Left ventricle myocardium superior (tissue), 1 donor: ENCODE data around the gene SLC7A14. TPM values are rescaled to one million over a fixed set of nuclear protein-coding genes. Genes with fewer than 3 reads are reported as not detected.
A peak's percentile ranks its signal among the peaks of the same experiment; 100 is the strongest.

Source experiments
- ATAC-seq: fragments of 200-7000 bp; cut with Tn5 transposase; one replicate; pipeline ENCODE4 v1.9.1; 2020; ENCODE audit warnings: mild to moderate bottlenecking, moderate library complexity
- DNase-seq: peaks from one replicate; pipeline ENCODE4 v3.0.0-alpha.2; 2020
- intact Hi-C: fragments of 100-400 bp; cut with micrococcal nuclease; formaldehyde crosslinking; loops from one replicate; pipeline ENCODE4 v1.11.0; 2022
- total RNA-seq: library from RNA; stranded (reverse); fragmentation: NEBNext Ultra II Directional; extraction: Animal tissue kit (Norgen Biotek cat#: 25700); gene quantifications from one replicate; pipeline ENCODE4 v1.2.1, GENCODE V29; 2021
- donor health status: DM: no; HTN: yes; CAD: no; lungs with severe emphysema.

SLC7A14 gene
- total RNA-seq, 1 donor from 2014 or later: not detected

DNA sequence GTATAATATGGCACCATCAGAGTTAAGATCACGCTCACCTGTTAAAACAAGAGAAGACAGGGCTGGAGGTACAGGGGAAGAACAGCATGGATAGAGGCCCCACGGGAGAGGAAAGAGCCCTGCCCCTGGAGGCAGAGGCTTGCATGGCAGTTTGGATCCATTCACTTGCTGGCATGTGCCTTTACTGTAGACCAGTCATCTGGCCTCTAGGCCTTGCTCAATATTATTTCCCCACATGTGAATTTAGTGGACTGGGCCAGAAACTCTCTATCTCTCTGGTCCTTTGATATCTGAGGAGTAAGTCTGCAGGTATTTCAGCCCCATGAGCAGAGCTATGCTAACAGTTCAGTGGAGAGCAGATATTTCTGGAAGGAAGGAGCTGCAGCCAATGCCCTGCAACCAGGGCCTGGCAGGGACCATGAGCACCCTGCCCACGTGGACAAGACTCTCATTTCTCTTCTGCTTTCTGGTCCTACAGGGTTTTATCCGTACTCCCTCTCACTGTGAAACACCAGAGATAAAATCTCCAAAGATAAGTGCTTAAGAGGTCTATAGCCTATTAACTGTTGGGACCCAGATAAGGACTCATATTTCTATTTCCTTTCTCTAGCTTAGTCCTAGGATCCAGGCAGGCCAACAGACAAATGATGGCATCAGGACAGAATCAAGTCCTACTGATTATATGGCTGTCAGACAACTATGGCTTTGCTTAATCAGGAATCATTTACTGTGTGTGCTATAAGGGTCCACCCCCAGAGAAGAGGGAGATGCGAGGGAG, 102.2 kb downstream of the SLC7A14 start:
- intact Hi-C loops: no loop called here
- DNase-seq (no peak), ATAC-seq (no peak)

DNA sequence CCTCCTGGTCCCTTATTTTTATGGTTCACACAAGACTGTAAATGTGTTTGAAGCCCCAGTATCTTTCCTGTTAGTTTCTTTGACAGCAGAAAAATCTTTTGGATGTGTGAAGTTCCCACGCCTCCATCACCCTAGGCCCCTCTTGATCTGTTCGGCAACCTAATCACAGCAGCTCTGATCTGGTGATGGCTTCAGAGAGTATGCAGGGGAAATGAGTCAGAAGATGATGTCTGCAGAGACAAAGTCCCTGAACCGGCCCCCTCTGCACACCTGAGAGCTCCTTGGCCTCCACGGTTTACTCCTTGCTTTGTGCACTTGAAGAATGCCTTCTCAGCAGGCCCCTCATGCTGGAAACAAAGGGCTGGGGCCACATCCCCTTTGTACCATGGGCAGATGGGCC, 103.7 kb downstream of the SLC7A14 start:
- DNase-seq (no peak), ATAC-seq (no peak)
- intact Hi-C loops: no loop called here

DNA sequence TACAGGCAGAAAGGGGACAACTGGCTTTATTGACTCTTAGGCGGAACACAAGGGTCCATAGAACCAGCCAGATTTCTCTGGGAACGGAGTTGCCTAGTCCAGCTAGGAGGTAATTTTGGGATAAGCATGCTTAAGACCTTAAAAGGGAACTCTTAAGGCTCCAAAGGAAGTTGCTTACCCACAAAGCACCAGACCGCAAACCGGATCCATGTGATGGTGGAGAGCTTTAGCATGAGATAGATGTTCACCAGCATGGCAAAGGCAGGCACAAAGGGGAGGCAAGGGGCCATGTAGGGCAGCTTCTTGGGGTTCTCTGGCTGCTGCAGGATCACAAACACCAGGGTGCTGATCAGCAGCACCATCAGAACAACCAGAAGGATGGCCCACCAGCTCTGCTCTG, 105.8 kb downstream of the SLC7A14 start:
- ATAC-seq (no peak), DNase-seq (no peak)
- intact Hi-C loops: no loop called here

DNA sequence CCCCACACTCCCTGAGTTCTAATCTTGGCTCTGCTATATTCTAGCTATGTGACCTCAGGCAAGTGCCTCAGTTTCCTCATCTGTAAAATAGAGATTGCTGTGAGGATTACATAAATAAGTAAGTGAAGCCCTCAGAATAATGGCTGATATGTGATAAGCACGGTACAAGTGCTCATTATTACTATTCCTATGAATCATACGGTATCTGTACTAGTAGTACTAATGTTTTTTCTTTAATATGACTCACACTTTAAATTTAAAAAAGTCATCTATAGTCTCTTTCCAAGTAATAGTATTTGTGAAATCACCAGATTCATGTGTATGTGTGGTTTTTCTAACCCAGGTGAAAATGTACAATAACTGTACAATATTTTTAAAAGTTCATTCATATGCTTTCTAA, 108.5 kb downstream of the SLC7A14 start:
- intact Hi-C loops: no loop called here
- no peak for ATAC-seq

DNA sequence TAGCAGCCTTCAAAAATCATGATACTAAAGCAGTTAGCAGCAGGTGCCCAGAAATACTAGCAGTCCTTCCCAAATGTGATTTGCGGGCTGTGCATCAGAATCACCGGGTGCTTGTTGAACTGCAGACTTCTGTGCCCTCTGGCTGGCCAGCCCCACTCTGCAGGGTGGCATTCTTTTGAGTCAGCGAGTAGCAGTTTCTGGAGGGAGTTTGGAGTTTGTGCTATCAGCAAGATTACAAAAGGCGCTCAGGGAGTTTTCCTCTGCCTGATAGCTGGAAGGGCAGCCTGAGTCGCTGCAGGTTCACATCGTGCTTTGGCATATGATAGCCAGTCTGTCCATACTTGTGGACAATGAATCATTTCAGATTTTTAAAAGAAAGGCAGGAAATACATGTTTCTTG, 109.6 kb downstream of the SLC7A14 start:
- no peak for ATAC-seq
- no peak for DNase-seq
- intact Hi-C loops: no loop called here

More for the DNA sequence above, 108.5 kb downstream of the SLC7A14 start:
- DNase-seq: no peak

DNA sequence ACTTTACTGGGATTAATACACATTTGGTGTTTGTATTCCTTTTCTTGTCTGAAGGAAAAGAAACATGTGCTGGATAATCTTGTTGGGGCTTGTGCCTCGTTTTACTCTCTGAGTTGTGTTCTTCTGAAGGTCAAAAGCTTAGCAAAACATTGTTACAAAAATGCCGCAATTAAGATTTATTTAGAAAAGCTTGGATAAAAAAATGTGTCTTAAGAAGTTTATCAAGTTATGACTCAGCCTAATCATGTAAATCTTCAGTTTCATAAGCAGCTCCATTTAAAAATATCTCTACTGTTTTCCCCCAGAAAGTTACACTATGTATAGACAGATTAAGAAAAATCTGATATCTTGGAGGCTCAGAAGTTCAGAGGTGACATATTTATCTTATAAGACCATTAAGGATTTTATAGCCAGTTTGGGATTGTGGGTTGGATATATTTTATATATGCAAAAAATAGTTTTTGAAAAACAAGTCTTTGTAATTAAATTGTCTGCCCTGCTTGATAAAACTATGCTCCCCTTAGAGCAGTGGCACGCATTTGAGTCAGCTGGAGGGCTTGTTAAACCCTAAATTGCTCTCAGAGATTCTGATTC, 110.7 kb downstream of the SLC7A14 start:
- intact Hi-C loops: no loop called here
- DNase-seq (no peak), ATAC-seq (no peak)

DNA sequence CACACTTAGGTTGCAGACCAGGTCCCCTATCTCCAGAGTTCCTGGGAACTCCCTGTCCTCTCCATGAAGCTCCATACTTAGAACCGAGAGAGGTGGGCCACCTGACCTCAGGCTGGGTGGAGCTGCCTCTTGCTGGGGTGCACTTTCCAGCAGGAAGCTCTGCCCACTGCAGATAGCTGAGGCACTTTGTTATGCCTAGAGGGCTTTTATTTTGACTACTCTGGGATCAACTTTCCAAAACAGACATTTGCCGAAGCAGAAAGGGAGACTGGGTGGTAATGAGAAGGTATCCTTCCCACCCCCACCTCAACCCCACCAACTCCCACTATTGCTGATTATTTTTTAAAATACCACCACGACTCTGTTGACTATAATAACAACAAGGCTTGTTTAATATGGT, 112.5 kb downstream of the SLC7A14 start:
- intact Hi-C loops: no loop called here
- ATAC-seq (no peak), DNase-seq (no peak)

DNA sequence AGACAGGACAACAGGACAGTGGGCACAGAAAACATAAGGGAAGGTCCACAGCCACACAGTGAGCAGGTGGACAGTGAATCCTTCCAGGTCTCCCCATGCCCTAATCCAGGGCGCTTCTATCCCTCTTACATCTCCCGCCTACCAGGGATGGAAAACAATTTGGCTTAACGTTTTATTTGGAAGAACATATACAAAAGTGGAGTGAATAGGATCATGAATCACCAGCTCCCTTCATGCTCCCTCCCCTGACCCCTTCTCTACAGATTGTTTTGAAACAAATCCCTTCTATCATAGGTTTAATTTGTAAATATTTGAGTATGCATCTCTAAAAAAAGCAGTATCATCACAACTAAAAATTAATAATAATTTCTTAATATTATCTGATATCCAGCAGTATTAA, 114.7 kb downstream of the SLC7A14 start:
- intact Hi-C loops: no loop called here
- no peak for DNase-seq
- no peak for ATAC-seq

DNA sequence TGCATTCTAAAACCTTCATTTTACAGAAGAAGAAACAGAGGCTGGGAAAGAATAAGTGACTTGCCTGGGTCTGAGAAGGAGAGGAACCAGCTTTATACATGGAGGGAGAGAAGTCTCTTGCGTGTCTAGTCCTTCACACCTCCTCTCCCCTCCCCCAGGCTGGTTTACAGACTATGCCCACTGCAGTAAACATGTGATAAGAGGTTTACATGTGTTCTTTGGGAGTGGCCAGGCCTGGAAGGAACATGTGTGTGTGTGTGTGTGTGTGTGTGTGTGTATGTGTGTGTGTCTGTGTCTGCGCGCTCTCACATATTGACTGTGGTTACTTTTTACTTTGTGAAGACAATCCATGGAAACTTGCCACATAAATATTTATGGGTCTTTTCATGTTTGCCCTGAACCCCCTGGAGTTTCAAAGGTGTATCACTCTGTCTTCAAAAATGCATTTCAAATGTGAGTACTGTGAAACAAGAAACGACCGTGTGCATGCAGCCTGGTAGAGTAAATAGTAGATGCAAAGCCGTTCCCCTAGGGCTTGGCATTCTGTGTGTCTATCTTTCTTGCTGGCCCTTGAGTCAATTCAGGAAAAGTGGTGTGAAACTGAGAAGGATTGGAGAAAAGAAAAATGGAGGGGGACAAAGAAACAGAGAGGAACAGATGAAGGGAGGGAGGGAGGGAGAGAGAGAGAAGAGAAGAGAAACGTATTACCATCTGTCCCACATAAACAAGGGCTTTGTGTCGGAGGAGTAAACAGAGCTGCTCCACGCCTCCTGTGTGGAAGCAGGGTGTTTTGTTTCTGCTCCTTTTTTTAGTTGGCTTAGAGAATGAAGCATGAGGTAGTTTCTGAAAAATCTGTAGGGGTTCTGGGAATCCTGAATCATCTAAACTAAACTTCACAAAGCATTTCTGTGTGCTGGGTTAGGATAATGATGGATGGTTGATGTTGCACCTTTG, 115.5 kb downstream of the SLC7A14 start:
- DNase-seq (no peak), ATAC-seq (peak; percentile 32)
- intact Hi-C loops: no loop called here

DNA sequence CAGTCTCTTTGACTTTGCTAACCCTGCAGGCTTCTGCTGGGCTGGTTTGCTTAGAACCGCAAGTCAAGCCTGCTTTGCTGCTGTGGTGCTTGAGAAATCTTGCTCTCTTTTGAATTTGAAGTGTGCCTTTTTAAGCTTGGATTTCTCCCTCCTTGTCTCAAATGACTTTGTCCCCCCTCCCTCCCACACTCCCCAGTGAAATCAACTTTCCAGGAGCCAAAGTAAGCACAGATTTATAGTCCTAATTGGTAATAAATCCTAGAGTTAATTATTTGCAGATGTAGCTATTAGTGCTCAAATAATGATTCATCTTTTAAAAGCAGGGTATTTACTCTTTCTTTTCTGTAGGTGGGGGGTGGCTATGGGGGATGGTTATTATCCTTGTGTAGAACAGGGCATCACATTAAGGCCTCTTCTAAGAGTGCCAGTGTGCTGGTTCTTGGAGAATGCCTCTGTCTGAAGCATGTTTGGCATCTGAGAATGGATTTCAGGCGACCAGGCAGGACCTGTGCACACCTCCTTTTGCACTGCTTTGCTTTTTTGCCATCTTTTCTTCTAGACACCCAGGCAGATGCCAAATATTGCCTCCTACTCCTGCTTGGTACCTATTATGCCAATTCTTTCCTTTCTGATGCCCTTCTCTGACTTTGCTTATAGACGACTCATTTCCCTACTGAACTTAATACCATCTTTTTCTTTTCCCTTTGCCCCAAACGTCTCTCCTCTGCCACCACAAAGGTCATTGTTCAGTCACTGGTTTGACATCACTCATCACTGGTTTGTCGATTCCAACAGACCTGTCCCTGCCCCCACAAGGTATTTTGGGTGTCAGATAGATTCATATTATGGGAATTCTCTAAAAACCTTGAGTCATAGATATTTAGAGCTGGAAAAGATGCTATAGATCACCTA, 116.5 kb downstream of the SLC7A14 start:
- intact Hi-C loops: no loop called here
- DNase-seq: no peak
- no peak for ATAC-seq

DNA sequence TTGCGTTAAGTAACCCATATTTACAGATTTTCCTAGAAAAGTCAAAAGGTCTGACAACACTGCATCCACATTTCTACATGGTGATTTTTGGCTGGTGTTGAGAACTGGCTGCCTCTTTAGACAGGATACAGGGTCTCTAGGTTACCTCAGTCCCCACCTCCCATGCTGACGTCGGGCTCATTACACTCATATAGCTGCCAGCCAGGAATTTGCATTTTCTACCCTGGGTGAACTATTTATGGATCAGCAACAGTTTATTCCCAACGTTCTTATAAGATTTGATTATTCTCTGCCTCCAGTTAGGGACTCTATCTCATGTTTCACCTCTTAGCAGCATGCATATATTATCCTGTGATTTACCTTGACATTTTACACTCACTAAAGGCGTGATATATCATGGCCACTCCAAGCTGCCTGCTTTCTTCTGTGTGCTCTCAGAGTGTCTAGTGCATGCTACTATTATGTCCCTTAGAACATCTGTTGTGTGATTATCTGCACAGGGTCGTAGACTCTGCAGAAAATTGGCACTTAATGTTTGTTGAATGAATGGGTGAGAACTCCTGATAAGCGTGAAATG, 118.2 kb downstream of the SLC7A14 start:
- no peak for DNase-seq
- ATAC-seq: no peak
- intact Hi-C loops: no loop called here

DNA sequence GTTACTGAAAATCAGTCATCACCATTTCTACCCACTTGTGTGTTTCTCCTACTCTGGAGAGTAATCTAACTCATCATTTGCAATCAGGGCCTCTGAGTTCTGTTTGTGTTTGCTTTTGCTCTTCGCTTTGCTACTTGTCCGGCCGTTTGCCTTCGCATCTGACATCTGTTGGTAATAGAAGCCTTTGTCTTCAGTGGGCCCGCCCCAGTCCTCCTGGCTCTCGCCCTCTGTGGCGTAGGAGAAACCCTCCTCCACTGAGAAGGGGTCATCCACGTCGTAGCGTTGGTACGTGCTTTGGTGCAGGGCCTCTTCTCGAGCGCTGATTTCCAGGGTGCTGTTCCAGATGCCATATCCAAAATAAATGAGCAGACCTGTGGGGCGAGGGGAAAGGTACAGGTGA, 118.9 kb downstream of the SLC7A14 start:
- DNase-seq: no peak
- intact Hi-C loops: no loop called here
- no peak for ATAC-seq

DNA sequence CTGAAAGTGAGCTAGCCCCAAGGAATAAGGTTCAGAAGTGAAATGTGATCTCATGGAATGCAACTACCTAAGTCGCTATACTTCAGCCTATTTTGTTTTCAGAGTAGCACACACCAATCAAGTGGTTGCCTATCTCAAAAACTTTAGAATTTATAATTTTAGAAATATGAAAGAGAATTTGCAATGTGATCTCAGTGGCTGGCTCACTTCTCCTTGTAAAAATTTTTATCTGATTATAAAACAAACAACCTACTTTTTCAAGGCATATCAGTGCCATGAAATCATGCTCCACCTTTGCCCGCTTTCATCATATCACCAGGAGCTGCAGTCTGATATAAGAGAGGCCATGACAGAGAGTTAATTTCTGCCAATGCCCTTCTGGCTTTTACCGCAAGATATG, 119.9 kb downstream of the SLC7A14 start:
- intact Hi-C loops: no loop called here
- no peak for ATAC-seq
- DNase-seq: no peak

DNA sequence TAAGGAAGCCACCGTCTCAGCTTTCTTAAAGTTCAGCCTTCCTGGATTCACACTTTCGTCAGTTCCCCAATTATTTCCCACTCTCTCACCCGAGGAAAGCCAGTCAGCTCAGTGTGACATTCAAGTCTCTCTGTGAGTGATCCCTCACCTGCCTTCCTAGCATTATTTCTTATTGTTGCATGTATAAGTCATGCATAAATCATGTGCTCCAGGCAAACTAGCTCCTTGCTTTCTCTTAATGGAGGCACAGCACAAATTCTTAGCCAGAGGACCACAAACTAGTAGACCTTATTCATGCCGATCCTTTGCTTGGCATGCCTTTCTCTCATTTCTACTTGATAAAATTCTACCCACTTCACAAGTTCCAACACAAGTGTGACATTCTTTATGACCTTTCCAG, 122.9 kb downstream of the SLC7A14 start:
- ATAC-seq (no peak), DNase-seq (no peak)
- intact Hi-C loops: no loop called here

DNA sequence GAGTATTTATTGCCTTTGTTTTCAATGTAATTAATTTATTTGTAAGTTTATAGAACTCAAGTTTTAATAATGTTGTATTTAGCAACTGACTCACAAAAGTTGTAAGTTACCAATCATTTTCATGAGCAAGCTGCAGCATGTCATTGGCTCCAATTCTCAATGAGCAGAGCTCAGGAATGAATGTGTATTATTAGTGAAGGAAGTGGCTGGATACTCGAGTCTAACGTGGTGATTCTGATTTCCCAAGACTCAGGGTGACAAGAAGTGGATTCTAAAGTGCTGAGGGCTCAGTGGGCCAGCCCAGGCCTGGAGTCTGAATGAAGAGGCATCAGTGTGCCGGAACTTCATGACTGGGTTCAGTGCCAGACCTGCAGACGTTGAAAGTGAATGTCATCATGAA, 127.6 kb downstream of the SLC7A14 start:
- intact Hi-C loops: no loop called here
- DNase-seq (no peak), ATAC-seq (no peak)

DNA sequence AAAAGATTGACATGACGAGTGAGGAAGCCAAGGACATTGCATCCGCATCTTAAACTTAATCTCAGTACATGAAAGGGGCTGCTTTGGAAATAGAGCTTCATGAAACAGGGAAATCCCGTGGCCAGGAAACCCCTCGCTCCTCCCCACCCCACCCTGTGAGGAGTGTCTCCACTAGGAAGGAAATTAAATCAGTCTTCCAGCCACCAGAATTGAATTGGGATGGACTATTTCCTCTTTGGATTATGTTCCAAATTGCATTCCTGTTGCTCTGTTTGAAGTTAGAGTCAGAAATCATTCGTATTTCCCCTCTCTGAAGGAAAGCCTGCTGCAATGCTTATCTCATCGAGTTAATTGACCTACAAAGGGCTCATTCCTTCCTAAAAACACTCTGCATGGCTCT, 131.4 kb downstream of the SLC7A14 start:
- intact Hi-C loops: no loop called here
- peak; percentile 48 for ATAC-seq
- no peak for DNase-seq

DNA sequence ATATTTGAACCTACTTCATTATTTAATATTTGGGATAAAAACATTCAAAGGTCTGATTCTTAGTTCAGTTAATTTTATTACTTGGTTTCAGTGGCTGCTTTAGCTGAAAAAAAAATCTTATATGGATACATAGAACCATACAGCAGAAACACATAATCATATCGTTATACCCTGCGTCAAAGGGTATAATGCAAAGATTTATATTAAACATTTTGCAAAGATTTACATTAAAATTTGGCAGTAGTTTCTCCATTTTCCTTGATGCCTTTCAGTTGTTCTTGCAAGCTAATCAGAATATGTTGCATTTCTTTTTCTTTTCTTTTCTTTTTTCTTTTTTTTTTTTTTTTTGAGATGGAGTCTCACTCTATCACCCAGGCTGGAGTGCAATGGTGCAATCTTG, 135.8 kb downstream of the SLC7A14 start:
- intact Hi-C loops: no loop called here
- DNase-seq: no peak
- ATAC-seq: no peak

DNA sequence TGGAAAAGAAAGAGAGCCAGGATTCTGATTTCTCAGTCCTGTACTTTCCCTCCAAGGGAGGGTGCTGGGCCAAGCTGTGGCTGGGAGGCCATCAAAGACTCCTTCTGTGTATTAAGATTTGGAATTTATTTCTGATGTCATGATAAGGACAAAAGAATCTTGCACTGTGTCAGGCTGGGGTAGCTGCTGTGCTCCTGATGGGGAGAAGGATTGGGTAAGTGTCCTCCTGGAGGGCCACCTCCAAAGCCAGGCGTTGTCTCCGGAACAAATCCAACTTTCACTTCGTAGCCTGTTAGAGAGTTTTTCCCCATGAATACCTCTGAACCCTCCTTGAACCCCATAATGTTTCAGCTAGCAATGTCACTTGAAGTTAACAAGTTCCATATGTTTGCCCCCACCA, 137.3 kb downstream of the SLC7A14 start:
- DNase-seq (no peak), ATAC-seq (no peak)
- intact Hi-C loops: no loop called here

DNA sequence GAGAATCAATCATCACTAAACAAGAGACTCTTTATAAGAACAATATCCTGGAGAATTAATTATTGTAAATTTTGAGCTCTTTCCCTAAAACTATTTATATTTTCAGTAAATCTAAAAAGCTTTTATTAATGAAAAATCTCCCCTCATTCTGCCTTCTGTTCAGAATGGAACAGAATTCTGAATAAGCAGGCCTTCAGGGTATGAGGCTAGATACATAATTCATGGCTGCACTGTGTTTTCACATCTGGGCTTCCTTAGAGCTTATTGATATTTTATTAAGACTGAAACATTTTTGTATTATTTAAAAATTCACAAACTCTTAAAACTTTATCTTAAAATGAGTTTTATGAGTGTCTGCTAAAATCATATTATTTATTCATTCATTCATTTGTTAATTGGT, 142.4 kb downstream of the SLC7A14 start:
- intact Hi-C loops: no loop called here
- DNase-seq (no peak), ATAC-seq (no peak)
